DOHH2 (cell line): Measurements from ENCODE around the gene LARGE1.

Source experiments
- H3F3A ChIP-seq: fragments of 200-600 bp; sonication (generic), shearing (Covaris generic); 2 replicates; pipeline ENCODE4 v1.6.0; 2016; ENCODE audit warnings: antibody characterized with exemption, mild to moderate bottlenecking; ENCODE audit not compliant: control insufficient read depth, insufficient read depth
- H3K27ac ChIP-seq: fragments of 200-600 bp; sonication (generic); 2 replicates; pipeline ENCODE4 v1.5.1; 2014; ENCODE audit warnings: low read depth, mild to moderate bottlenecking, low read length, moderate library complexity
- H3K27me3 ChIP-seq: fragments of 200-600 bp; sonication (generic); 2 replicates; pipeline ENCODE4 v1.6.1; 2014; ENCODE audit warnings: mild to moderate bottlenecking, low read length, mixed read lengths; ENCODE audit not compliant: control insufficient read depth
- H3K36me3 ChIP-seq: fragments of 200-600 bp; sonication (generic); 2 replicates; pipeline ENCODE4 v1.6.1; 2014; ENCODE audit warnings: mild to moderate bottlenecking, low read length, moderate library complexity, mixed read lengths; ENCODE audit not compliant: control insufficient read depth
- H3K4me1 ChIP-seq: fragments of 200-600 bp; sonication (generic); 2 replicates; pipeline ENCODE4 v1.6.1; 2014; ENCODE audit warnings: mild to moderate bottlenecking, low read length, mixed read lengths; ENCODE audit not compliant: control insufficient read depth
- H3K4me2 ChIP-seq: fragments of 200-600 bp; sonication (generic); 2 replicates; pipeline ENCODE4 v1.6.0; 2014; ENCODE audit warnings: mild to moderate bottlenecking, low read length, moderate library complexity
- H3K4me3 ChIP-seq: fragments of 200-600 bp; sonication (generic); 2 replicates; pipeline ENCODE4 v1.5.1; 2014; ENCODE audit warnings: mild to moderate bottlenecking, low read length, mixed read lengths
- H3K79me2 ChIP-seq: fragments of 200-600 bp; sonication (generic); 2 replicates; pipeline ENCODE4 v1.6.1; 2014; ENCODE audit warnings: mild to moderate bottlenecking, low read length, mixed read lengths; ENCODE audit not compliant: control insufficient read depth
- H3K9me2 ChIP-seq: fragments of 200-600 bp; sonication (generic); replicated peaks from 2 replicates; pipeline ENCODE4 v1.6.1; 2014; ENCODE audit warnings: mild to moderate bottlenecking, low read length, mixed read lengths; ENCODE audit not compliant: control insufficient read depth
- H3K9me3 ChIP-seq: fragments of 200-600 bp; sonication (generic); 2 replicates; pipeline ENCODE4 v1.6.1; 2014; ENCODE audit warnings: antibody characterized with exemption, low read length, mixed read lengths; ENCODE audit not compliant: control insufficient read depth, insufficient read depth
- H4K20me1 ChIP-seq: fragments of 200-600 bp; sonication (generic); 2 replicates; pipeline ENCODE4 v1.6.0; 2014; ENCODE audit warnings: low read depth, mild to moderate bottlenecking, antibody characterized with exemption, low read length, moderate library complexity; ENCODE audit not compliant: control insufficient read depth, insufficient read depth
- CTCF ChIP-seq: fragments of 200-600 bp; sonication (generic); IDR thresholded peaks from one replicate; pipeline ENCODE4 v1.5.1; 2014; ENCODE audit warnings: antibody characterized with exemption, mild to moderate bottlenecking, low read depth, low read length; ENCODE audit not compliant: poor library complexity, severe bottlenecking
- EZH2phosphoT487 ChIP-seq: fragments of 200-600 bp; sonication (generic); IDR thresholded peaks from 2 replicates; pipeline ENCODE4 v1.6.1; 2017; ENCODE audit warnings: borderline replicate concordance, mild to moderate bottlenecking, antibody characterized with exemption, low read length, moderate library complexity, mixed read lengths

The LARGE1 gene

GRCh38 chr22:33330534-33330933 is 589.7 kb downstream of the LARGE1 start:
- no peaks in the 10 kb centered on the region for H4K20me1 ChIP-seq
- H3K4me3 ChIP-seq, result no peak overlapping the region
- no peaks in the 10 kb centered on the region for H3K79me2 ChIP-seq
- no peaks in the 10 kb centered on the region for H3K36me3 ChIP-seq
- peaks cover 17% of the 10 kb centered on the region for H3K4me1 ChIP-seq
- H3K9me2 ChIP-seq, result no peaks in the 10 kb centered on the region
- H3K4me2 ChIP-seq, result no peak overlapping the region
- H3K9me3 ChIP-seq, result no peaks in the 10 kb centered on the region
- H3K27ac ChIP-seq, result no peak overlapping the region
- no peaks in the 10 kb centered on the region for H3F3A ChIP-seq
- no peak for TF ChIP-seq EZH2phosphoT487
- TF ChIP-seq CTCF, result no peak
- peaks cover 6% of the 10 kb centered on the region for H3K27me3 ChIP-seq

DNA sequence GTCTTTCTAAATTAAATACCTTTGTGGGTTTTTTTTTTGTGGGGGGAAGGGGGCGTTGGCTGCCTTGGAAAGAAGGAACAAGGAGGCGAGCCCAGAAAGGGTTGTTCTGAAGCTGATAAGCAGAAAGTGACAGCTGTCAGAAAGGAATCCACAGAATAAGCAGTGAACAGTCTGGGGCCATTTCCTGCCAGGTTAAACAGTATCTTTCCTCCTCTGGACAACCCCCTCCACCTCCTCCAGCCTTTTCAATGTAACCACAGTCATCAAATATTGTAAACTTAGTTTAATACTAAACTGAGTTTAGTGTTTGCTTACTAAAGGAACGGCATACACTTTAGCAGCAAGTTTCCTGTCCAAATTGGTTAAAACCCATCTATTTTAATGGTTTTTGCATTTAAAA is 590.9 kb downstream of the LARGE1 start:
- Histone ChIP-seq H3K4me1 (peaks cover 29% of the 10 kb centered on the region), H4K20me1 (no peaks in the 10 kb centered on the region), H3K79me2 (no peaks in the 10 kb centered on the region), H3F3A (0 out of 2 replicates have a peak, but pooled peaks cover 2% of the 10 kb centered on the region), H3K27me3 (peaks cover 6% of the 10 kb centered on the region), H3K4me2 (no peak overlapping the region), H3K9me2 (no peaks in the 10 kb centered on the region), H3K9me3 (no peaks in the 10 kb centered on the region), H3K4me3 (no peak overlapping the region), H3K36me3 (no peaks in the 10 kb centered on the region), H3K27ac (no peak overlapping the region)
- TF ChIP-seq EZH2phosphoT487 (no peak), CTCF (no peak)

- Histone ChIP-seq H3F3A (0 out of 2 replicates have a peak, but pooled peaks cover 2% of the 10 kb centered on the region), H3K9me2 (no peaks in the 10 kb centered on the region), H3K4me2 (no peak overlapping the region), H3K27me3 (peaks cover 6% of the 10 kb centered on the region), H3K79me2 (no peaks in the 10 kb centered on the region), H3K9me3 (no peaks in the 10 kb centered on the region), H4K20me1 (no peaks in the 10 kb centered on the region), H3K4me1 (peaks cover 30% of the 10 kb centered on the region), H3K4me3 (no peak overlapping the region), H3K36me3 (no peaks in the 10 kb centered on the region), H3K27ac (no peak overlapping the region)
- TF ChIP-seq EZH2phosphoT487 (no peak), CTCF (no peak)
These were observed 591.4 kb downstream of the LARGE1 start for GRCh38 chr22:33328789-33329296.
